Peyer's patch (tissue), 4 donors: ENCODE results near the gene MRNIP.

ENCODE experiments used
- CTCF ChIP-seq, 6 experiments: fragments of 450-650 bp in 4 of 6; fragments of 200-600 bp in 2 of 6; sonication (generic) in 1 of 6; IDR thresholded peaks; one replicate each; pipeline ENCODE4 v1.5.1; 2017 to 2019; ENCODE audit warnings: antibody characterized with exemption in 6 of 6, mild to moderate bottlenecking in 3 of 6, moderate library complexity in 1 of 6
- POLR2A ChIP-seq, 2 donors: fragments of 450-650 bp; IDR thresholded peaks; one replicate each; pipeline ENCODE4 v1.5.1; 2017; ENCODE audit warnings: antibody characterized with exemption in 2 of 2, mild to moderate bottlenecking in 2 of 2, moderate library complexity in 2 of 2

GRCh38 chr5:179895861-179896260 lies 37.2 kb upstream of the MRNIP start:
- TF ChIP-seq CTCF (IDR thresholded peaks at IDR 0.05) (no peak), POLR2A (IDR thresholded peaks at IDR 0.05) (no peak)
